ENCODE measurements around the gene ZNF668.
"Not testable (repeated sequence)": the region's sequence is repeated elsewhere in the genome, so short reads cannot be mapped to it uniquely, and the experiment has no call there.

Gene ZNF668

DNA sequence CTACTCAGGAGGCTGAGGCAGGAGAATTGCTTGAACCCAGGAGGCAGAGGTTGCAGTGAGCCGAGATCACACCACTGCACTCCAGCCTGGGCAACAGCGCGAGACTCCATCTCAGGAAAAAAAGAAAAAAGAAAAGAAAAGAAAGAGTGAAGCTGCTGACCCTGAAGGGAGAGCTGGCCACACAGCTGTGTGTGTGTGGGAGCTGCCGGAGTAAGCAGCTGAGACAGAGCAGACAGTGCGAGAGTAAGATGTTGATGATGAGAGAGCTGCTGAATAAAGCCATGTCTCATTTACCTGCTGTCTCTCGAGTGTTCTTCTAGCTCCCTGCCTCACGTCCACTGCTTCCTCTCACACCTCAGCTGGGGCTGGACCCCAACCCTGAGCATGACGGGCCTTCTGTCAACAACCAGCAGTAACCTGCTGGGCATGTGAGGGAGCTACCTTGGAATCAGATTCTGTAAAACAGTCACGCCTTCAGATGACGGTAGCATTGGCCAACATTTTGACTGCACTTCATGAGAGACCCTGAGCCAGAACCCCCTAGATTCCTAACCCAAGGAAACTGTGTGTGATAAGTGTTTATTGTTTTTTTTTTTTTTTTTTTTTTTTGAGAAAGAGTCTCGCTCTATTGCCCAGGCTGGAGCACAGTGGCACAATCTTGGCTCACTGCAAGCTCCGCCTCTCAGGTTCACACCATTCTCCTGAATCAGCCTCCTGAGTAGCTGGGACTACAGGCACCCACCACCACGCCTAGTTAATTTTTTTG lies 27.0 kb upstream of the ZNF668 start:
- not testable (repeated sequence) for DNase-seq

DNA sequence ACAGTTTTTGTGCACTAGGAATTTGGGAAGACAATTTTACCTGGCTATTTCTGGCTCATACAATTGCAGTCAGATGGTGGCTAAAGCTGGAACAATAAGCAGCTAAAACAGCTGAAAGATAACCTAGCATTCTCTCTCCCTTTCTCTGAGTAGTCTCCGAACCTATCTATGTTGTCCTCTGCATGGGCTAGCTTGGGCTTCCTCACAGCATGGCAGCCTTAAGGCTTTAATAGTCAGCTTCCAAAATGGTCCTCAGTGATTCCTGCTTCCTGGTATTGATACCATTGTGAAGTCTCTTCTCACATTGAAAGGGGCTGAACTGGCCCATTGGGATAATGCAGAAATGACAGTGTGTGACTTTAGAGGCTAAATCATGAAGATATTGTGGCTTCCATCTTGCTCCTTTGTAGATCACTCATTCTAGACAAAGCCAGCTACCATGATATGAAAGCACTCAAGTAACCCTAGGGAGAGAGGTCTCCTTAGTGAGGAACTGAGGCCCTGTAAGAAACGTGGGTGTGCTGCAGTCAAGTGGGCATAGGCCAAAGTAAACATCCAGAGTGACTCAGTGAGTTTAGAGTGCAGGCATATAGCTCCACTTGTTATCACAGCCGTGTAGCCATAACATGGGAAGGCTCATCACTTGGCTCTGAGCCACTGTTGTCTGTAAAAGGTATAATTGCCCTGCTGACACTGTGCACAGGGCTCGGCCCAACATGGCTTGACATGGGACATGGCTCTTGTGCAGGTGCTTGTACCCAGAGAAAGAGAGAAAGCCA lies 26.0 kb upstream of the ZNF668 start:
- DNase-seq, result no peak

DNA sequence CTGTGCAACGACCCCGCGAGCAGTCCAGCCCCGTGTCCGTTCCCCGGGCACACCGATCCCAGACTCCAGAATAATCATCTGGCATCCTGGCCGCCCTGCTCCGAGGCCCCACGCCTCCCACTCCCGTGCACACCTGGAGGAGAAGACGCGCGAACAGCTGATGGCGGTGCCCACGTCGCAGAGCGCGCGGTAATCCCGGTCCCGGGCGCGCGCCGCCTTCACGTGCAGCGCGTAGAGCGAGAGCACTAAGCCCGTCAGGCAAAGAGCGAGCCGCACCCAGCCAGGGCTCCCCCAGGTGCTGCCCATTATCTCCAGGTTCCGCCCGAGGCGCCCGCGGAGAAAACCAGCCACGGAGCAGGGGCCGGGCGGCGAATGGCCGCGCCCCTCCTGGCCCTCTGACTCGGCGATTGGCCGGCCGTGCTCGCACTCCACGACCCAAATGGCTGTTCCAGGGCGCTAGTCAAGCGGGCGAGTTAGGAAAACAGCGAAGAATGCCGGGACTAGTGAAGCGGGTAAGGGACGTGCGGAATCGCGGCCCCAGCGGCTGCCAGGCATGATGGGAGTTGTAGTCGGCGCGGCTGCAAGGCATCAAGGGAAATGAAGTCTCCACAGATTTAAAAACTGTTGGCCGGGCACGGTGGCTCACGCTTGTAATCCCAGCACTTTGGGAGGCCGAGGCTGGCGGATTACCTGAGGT lies 20.5 kb upstream of the ZNF668 start, which contains the start of gene VKORC1:
VKORC1 (minus strand) TSS at position 374 of the 697 bp plus-strand sequence; CDS start at position 306, 68 bp downstream.
- peak; percentile 97 for DNase-seq

DNA sequence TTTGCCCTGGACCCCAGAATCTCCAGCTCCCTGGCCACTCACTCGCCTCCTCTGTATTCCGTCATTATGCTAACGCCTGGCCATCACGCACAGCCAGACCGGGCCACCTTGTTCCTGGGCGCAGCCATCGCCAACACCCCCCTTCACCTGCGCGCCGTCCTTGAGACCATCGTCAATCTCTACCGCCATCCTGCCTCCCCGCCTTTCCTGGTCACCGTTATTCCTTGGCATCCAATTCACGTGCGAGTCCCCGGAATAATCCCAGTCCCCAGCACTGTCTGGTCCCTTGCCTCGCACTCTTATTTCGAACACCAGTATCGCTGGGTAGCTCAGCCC lies 20.0 kb upstream of the ZNF668 start:
- DNase-seq, result no peak

DNA sequence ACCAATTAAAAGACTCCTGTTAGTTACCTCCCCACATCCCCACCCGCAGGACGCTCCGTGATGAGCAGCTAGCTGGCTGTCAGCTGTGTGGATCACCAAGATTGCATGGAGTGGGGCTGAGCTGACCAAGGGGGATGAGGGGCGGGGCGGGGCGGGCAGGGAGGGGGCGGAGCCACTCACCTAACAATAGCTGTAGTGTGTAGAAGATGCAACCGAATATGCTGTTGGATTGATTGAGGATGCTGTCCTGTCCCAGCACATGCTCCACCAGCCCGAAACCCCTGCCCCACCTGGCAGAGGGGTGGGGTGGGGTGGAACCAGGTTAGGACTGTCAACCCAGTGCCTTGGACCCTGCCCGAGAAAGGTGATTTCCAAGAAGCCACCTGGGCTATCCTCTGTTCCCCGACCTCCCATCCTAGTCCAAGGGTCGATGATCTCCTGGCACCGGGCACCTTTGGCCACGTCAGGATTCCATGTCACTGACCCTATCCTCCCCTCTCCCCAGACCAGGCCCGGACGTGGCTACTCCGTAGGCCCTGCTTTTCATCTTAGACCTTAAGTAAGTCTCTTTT lies 19.2 kb upstream of the ZNF668 start:
- DNase-seq, result no peak

DNA sequence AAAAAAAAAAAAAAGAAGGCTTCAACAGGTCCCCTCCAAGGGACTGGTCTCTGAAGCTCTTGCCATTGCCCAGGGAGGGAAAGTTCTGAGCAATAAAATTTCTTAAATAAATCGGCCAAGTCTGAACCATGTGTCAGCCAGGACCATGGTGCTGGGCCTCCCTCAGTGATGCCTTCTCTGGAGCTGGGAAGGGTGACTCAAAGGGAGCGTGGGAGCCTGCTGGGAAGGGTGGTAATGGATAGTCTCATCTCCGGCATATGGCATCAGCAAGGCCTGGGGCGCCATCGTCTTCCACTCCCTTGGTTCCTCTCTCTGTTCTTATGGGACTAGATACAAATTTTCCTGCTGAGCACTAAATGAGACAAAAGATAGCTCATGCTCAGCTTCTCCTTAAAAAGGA lies 18.3 kb upstream of the ZNF668 start:
- DNase-seq, result no peak

DNA sequence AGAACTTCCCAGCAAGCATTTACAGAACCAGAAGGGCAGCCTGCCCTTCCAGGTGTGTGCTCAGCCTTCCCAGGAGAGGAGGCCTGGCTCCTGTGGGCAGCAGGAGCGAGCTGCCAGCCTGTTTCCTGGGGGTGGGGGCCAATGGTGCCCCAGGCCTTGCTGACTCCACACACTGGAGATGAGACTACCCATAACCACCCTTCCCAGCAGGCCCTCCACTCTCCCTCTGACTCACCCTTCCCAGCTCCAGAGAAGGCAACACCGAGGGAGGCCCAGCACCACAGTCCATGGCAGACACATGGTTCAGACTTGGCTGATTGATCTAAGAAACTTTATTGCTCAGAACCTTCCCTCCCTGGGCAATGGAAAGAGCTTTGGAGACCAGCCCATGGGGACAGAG lies 16.5 kb upstream of the ZNF668 start:
- no peak for DNase-seq

DNA sequence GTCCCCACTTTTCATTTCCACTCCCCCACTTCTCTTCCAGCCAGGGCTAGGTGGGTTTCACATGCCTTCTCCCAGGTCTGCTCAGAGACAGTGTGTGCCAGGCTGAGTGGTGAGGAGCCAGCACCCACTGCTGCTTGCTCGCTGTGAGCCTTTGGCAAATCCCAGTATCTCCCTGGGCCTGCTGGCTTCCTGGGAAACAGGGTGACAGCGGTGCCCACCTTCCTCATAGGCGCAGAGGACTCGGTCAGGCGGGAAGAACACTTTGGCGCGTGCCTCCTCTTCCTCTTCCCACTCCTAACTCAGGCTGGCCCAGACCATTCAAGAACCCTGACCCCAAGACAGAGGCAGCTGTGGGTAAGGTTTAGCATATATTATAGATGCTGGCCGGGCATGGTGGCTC lies 15.2 kb upstream of the ZNF668 start:
- DNase-seq, result no peak

DNA sequence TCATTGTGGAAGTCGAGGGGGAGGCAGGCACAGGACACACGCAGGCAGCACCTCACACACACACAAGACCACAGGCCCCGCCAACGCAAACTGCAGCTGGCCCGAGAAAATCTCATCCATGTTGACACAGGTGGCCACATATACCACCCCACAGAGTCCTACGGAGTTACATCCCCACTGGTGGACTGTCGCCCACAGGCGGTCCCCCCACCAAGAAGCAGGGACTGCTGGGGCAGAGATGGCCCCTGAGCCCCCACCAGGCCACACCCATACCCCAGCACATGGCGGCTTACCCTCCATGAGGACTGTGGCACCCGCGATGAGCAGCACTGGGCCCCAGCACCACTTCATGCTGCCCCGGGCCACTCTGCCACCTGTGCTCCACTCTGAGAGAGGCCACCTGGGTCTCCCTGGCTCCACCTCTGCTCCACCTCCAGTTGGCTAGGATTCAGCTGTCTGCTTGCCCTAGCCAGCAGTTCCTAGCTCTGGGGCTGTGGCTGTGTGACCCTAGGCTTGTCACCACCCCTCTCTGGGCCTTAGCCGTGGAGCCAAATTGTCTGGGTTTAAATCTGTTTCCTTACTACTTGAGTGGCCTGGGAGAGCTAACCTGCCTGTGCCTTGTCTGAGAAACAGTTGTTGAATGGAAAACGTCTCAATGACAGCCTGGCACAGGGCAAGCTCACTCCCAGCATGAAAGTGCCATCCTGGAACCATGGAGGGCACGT lies 14.6 kb upstream of the ZNF668 start, which contains the start of gene PRSS53:
PRSS53 (minus strand) TSS at position 485 of the 725 bp plus-strand sequence; CDS start at position 351, 134 bp downstream.
- DNase-seq, result no peak

DNA sequence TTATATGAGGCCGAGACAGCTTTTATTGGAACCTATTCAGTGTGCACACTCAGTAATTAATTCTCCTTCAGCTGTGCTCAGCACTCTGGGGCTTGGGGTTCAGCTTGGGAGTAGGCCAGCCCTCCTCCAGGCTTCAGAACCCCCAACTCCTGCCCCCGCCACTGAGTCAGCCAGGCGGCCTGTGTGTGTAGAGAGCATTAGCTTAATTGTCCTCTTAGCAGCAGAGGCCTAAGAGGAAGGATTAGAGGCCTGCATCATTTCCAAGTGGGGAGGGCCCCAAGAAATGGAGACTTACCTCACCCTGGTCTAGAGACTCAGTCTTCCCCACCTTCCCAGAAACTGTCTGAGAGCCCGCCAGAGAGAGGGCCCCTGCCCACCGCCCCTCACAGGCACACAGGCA lies 13.9 kb upstream of the ZNF668 start:
- no peak for DNase-seq

DNA sequence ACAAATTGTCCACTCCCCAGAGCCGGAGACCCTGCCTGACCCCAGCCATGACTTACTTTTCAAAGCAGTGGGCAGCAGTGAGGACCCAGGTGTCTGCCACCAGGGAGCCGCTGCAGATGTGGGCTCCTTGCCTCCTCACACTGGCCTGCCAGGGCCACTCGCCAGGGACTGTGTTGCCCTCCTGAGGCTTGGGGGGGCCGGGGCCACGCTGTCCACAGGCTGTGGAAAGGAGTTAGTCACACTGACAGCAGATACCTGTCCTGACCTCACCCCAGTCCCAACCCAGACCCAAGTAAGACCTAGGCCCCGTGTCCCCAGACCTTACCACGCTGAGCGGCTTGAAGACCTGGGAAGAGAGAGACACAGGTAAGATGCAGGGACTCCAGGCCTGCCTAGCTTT lies 13.4 kb upstream of the ZNF668 start:
- DNase-seq, result no peak

DNA sequence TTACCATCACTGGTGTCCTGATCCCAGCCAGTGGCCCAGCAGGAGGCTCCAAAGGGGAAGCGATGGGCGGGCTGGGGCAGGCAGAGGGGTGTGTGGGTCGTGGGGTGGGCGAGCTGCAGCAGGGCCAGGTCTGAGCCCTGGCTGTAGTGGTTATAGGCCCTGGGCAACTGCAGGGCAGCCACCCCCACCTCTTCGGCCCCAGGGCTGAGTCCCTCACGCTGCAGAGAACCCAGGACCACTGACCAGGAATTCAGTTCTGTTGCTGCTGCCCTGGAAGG lies 12.5 kb upstream of the ZNF668 start:
- no peak for DNase-seq

DNA sequence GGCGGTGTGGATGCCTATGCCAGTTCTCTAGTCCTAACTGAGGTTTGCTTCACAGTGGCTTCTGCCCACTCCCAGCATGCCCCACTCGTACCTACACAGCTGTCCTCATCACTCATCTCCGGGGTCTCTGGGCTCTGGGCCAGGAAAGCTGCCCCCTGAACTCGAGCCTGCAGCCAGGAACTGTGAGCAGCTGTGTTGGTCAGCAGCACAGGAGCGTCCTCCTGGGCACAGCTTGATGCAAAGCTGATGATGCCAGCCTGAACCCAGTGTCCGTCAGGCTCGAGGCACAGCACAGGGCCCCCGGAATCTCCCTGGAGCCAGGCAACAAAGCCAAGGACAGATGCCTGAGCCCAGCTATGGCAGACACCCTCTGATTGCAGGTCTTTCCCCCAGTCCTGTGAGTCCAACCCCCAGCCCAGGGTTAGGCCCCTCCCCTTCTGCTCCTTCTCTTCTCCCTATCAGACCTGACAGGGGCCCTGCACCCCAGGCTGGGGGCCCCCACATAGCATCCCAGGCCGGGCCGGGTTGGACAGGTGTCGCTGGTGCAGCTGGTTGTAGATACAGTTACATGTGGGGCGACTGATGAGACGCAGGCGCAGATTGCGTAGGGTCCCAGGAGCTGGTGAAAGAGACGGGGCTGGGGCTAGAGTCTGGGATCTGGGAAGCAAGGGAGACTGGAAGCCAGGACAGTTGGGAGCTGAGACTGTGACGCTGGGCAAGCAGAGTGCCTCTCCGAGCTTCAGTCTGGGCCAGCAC lies 12.0 kb upstream of the ZNF668 start:
- no peak for DNase-seq

DNA sequence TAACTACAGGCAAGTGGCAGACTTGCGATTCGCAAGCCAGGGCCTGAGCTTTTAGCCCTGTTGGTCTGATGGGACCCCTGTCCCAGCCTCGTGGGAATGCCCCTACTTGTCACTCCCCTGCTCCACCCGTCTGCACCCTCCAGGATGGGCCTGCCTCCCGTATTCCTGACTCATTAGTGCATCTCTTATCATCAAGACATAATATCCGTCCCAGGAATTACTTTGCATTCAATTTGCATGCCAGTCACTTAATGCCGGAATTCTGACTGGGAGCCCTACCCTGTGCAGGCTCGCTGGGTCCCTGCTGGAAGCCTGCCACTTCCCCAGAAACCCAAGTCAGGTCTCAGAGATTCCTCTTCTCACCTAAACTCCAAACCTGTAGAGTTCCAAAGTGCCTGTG lies 11.4 kb upstream of the ZNF668 start:
- no peak for DNase-seq

DNA sequence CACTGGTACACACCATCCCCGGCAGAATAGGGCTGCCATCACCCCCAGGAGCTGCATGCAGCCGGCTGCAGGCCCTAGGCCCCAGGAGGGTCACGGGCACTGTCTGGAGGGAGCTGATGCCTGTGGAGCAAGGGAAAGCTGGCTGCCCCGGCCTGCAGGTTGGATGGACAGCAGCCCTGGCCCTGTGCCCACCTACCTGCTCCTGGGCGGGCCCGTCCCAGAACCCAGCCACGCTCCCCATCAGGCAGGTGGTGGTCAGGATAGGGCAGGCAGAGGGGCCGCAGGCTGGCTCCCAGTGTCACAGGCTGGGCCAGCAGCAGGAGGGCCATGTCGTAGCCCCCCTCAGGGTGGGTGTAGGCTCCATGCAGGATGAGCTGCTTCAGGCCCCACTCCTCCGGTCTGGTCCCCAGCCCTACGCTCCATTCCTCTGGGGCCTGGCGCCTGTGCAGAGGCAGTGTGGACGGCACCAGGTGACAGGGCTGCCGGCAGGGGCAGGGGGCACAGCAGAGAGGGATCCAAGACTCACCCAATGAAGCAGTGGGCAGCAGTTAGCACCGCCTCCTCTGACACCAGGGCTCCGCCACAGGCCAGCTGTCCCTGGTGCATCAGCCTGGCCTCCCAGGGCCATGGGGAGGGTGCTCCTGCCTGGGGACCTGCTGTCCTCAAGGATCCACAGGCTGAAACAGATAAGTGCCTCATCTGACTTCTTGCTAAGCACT lies 10.7 kb upstream of the ZNF668 start:
- DNase-seq, result no peak

DNA sequence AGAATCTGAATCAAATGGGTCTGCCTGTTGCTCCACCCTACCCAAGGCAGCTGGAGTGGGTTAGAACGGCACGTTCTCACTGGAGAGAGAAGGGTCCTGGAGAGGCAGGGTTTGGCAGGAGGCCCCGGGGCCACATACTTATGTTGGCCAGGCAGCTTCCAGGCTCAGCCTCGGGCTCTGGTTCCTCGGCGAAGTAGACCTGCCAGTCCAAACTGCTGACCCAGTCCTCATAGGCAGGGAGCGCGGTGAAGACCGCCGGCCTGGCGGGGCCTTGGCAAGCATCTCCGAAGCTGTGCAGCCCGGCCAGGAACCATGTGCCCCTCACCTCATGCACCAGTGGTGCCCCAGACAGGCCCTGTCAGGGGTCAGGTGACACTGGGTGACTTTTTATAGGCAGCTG lies 9.9 kb upstream of the ZNF668 start:
- DNase-seq, result no peak

DNA sequence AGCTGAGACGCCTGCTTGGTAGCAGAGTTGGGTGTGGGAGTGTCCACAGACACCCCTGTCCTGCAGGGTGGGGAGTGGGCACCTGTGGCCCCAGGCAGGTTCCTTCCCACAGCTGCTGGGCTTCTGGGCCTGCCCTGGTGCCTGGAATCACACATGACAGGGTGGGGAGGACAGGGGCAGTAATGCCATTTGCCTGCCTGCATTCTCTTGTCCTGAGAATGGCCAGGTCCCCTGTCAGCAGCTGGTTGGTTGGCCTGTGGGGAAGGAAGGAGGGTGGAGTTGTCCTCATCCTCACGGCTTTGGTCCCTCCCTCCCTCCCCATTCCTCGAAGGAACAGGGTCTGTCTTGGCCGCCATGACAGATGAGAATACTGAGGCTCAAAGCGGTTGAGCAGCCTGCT lies 9.5 kb upstream of the ZNF668 start:
- DNase-seq, result no peak

DNA sequence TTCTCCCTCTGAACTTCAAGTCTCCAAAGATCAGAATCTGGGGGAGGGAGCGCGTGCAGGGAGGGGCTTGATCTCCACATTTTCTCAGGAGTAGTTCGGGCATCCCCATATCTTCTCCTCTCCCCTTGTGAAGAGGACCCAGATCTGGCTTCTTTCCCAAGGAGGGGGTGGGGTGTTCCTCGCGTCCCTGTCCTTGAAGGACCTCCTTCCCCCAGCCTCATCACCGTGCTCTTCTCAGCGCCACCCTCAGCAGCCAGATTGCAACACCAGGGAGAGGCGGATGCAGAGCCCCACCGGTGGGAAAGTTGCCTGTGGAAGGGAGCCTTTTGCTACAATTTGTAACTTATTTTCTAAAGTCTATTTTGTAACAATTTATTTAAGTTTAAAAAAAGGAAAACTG lies 9.0 kb upstream of the ZNF668 start:
- DNase-seq, result no peak

DNA sequence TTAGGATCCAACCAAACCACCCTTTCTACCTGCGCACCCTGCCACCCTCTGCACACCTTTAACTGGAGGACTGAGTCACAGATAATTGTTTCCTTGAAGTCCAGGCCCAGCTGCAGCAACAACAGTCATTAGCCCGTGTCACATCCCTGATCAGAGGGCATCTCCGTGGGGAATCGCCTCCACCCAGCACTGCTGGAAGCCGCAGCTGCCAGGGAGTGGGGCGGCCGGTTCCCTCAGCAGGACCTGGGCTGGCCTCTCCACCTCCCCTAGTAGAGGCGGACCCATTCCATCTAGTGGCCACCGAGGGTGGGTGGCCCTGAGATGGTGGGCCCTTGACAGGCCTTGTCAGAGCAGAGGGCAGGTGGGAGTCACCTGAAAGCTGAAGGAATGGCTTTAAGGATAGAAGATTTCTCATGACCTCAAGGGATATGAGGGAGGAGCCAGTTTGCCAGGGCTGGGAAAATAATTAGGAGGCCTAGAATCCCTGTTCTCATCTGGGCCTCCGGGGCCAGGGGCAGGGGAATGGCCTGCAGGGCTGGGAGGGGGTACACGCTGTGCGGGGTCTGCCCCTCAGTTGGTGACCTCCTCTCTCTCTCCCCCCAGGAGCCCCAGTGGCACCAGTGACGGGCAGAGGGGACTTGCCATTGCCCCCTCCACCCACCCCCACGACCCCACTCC lies 8.5 kb upstream of the ZNF668 start:
- DNase-seq, result no peak

DNA sequence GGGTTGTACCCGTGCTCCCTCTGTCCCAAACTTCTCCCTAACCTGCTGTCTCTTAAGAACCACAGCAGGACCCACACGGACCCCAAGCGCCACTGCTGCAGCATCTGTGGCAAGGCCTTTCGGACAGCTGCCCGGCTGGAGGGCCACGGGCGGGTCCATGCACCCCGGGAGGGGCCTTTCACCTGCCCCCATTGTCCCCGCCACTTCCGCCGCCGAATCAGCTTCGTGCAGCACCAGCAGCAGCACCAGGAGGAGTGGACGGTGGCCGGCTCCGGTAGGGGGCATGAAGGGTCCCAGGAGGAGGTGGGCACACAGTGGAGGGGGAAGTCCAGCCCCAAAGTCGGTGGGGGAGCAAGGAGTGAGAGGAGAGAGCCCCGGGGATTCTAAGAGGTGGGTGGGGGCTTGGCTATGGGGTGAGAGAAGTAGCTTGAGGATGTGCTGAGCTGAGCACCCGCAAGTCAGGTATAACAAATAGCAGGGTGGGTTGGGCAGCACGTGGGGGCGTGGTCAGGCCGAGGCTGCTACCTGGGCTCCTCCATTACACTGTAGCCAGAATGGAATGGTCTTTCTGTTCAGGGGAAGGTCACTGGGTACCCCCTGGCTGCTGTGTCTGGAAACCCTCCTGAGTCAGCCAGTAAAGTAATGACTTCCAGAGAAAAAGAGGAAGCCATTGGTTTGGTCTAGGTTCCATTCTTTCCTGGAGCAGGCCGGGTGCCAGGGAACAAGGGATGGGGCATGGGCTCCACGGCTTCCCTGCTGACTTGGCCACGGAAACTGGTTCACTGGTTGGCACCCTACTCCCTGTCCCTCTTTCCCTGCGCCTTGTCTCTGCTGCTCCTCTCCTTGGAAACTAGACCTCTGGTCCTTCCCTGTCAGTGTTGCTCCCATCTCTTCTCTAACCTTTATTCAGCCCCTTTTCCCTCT lies 7.7 kb upstream of the ZNF668 start:
- no peak for DNase-seq

All from inflammatory macrophage treated with lipopolysaccharide for 1 hour (primary cell).